ENCODE measurements around the gene ALAS1.

Gene ALAS1

DNA sequence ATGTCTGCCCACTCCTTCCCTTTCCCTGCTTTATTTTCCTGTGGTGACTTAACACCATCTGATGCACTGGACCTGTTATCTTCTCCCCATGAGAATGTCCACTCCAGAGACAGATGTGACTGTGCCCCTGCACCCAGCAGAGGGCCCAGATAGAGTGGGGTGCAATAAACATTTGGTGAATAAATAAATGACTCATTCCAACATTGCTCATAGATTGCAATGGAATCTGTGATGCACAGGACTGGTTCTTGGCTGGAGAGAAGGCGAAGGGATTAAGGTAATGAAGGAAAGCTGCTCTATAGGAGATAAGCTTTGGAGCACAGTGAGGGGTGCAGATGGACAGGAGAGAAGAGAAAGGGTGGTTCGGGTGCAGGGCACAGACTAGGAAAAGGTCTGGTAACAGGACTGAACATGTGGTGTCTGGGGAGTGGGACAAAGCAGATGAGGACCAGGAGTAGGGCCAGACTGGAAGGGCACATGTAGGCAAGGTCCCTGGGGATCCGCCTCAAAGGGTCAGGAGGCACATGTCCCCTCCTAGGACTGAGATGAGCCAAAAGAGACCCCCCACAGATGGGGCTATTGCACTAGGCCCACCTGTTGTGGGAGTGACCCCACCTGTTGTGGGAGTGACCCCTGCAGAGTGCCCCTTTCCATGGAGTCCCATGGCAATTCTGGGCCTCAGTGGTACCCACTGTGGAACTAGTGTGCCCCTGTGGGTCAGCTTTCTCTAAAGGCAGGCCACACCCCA lies 26.3 kb upstream of the ALAS1 start:
- H3K9me3 ChIP-seq (ENCODE audit: low read length): no peaks in the 10 kb centered on the region
- H3K4me1 ChIP-seq (ENCODE audit: insufficient read depth, low read length, severe bottlenecking): peaks cover 4% of the 10 kb centered on the region
- TF ChIP-seq EZH2 (IDR thresholded peaks at IDR 0.05; ENCODE audit: borderline replicate concordance, low read length): no peak
- TF ChIP-seq, protein P1, sequence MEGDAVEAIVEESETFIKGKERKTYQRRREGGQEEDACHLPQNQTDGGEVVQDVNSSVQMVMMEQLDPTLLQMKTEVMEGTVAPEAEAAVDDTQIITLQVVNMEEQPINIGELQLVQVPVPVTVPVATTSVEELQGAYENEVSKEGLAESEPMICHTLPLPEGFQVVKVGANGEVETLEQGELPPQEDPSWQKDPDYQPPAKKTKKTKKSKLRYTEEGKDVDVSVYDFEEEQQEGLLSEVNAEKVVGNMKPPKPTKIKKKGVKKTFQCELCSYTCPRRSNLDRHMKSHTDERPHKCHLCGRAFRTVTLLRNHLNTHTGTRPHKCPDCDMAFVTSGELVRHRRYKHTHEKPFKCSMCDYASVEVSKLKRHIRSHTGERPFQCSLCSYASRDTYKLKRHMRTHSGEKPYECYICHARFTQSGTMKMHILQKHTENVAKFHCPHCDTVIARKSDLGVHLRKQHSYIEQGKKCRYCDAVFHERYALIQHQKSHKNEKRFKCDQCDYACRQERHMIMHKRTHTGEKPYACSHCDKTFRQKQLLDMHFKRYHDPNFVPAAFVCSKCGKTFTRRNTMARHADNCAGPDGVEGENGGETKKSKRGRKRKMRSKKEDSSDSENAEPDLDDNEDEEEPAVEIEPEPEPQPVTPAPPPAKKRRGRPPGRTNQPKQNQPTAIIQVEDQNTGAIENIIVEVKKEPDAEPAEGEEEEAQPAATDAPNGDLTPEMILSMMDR (IDR thresholded peaks at IDR 0.05; ENCODE audit: low read length): no peak
- no peak overlapping the region for H3K9ac ChIP-seq (ENCODE audit: low read length)
- H2AFZ ChIP-seq (ENCODE audit: low read length): no peak overlapping the region
- H3K4me2 ChIP-seq (ENCODE audit: low read length): no peak overlapping the region
- H3K36me3 ChIP-seq (ENCODE audit: insufficient read depth, low read length): no peaks in the 10 kb centered on the region
- no peaks in the 10 kb centered on the region for H4K20me1 ChIP-seq (ENCODE audit: insufficient read depth, low read length)
- H3F3A ChIP-seq (ENCODE audit: insufficient read depth, low read length): no peaks in the 10 kb centered on the region
- H3K4me3 ChIP-seq (ENCODE audit: low read depth, low read length, poor library complexity, severe bottlenecking): no peak overlapping the region
- H3K27me3 ChIP-seq (ENCODE audit: insufficient read depth, low read length): no peaks in the 10 kb centered on the region
- no peaks in the 10 kb centered on the region for H3K9me2 ChIP-seq (ENCODE audit: low read depth, low read length)
- H3K27ac ChIP-seq (ENCODE audit: low read depth, low read length, poor library complexity, severe bottlenecking): no peak overlapping the region
- H3K79me2 ChIP-seq (ENCODE audit: insufficient read depth, low read length): no peaks in the 10 kb centered on the region

DNA sequence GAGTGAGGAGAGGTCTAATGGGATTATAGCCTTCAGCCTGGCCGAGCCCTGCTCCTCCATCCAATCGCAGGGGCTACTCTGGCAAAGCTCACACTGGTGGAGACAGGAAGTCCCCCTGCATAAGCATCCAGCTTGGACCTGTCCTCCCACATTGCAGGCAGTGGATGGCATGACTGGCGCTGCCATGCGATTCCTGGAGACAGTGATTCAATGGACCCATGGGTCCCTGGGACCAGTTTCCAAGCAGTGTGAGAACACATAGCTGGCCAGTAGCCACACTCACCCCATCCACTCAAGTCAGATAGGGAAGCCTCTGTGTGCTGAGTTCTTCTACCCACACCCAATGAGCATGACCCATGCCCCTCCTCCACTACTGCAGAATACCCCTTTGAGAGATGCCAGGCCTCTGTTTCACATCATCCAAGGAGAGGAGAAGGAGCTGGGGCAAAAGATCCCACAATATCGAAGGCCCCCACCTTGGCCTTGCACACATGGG lies 25.6 kb upstream of the ALAS1 start:
- no peak overlapping the region for H3K4me3 ChIP-seq (ENCODE audit: low read depth, low read length, poor library complexity, severe bottlenecking)
- no peaks in the 10 kb centered on the region for H3K9me3 ChIP-seq (ENCODE audit: low read length)
- H3K36me3 ChIP-seq (ENCODE audit: insufficient read depth, low read length): no peaks in the 10 kb centered on the region
- H3K9ac ChIP-seq (ENCODE audit: low read length): no peak overlapping the region
- H3K27ac ChIP-seq (ENCODE audit: low read depth, low read length, poor library complexity, severe bottlenecking): no peak overlapping the region
- no peak overlapping the region for H3K4me2 ChIP-seq (ENCODE audit: low read length)
- no peaks in the 10 kb centered on the region for H4K20me1 ChIP-seq (ENCODE audit: insufficient read depth, low read length)
- H3K27me3 ChIP-seq (ENCODE audit: insufficient read depth, low read length): no peaks in the 10 kb centered on the region
- no peak overlapping the region for H2AFZ ChIP-seq (ENCODE audit: low read length)
- TF ChIP-seq, protein P1 (IDR thresholded peaks at IDR 0.05; ENCODE audit: low read length): no peak
- peaks cover 4% of the 10 kb centered on the region for H3K4me1 ChIP-seq (ENCODE audit: insufficient read depth, low read length, severe bottlenecking)
- H3F3A ChIP-seq (ENCODE audit: insufficient read depth, low read length): no peaks in the 10 kb centered on the region
- no peaks in the 10 kb centered on the region for H3K9me2 ChIP-seq (ENCODE audit: low read depth, low read length)
- no peaks in the 10 kb centered on the region for H3K79me2 ChIP-seq (ENCODE audit: insufficient read depth, low read length)

DNA sequence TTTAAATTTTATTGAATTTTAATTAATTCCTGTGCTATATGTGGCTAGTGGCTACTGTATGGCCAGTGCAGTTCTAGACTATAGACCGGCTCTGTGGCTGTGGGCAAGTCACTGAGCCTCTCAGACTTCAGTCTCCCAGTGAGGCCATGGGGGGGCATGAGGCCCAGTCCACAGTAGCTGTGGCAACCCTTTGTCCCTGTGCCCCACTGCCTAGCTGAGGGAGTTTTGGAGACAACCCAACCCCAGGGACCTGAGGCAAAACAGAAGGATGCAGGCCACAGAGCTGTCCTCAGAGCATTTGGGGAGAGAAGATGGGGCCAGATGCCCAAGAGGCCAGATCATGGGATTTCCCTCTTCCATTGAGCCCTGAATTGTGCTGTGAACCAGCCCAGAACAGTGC lies 24.9 kb upstream of the ALAS1 start:
- Histone ChIP-seq H3K9me2 (ENCODE audit: low read depth, low read length) (no peaks in the 10 kb centered on the region), H3K9me3 (ENCODE audit: low read length) (no peaks in the 10 kb centered on the region), H2AFZ (ENCODE audit: low read length) (no peak overlapping the region), H3K4me3 (ENCODE audit: low read depth, low read length, poor library complexity, severe bottlenecking) (no peak overlapping the region), H3K36me3 (ENCODE audit: insufficient read depth, low read length) (no peaks in the 10 kb centered on the region), H3K4me1 (ENCODE audit: insufficient read depth, low read length, severe bottlenecking) (no peaks in the 10 kb centered on the region), H3K79me2 (ENCODE audit: insufficient read depth, low read length) (no peaks in the 10 kb centered on the region), H3K27me3 (ENCODE audit: insufficient read depth, low read length) (no peaks in the 10 kb centered on the region), H3K9ac (ENCODE audit: low read length) (no peak overlapping the region), H3F3A (ENCODE audit: insufficient read depth, low read length) (no peaks in the 10 kb centered on the region), H3K4me2 (ENCODE audit: low read length) (no peak overlapping the region), H4K20me1 (ENCODE audit: insufficient read depth, low read length) (no peaks in the 10 kb centered on the region), H3K27ac (ENCODE audit: low read depth, low read length, poor library complexity, severe bottlenecking) (no peak overlapping the region)
- TF ChIP-seq EZH2 (IDR thresholded peaks at IDR 0.05; ENCODE audit: borderline replicate concordance, low read length): no peak
- TF ChIP-seq, protein P1 (IDR thresholded peaks at IDR 0.05; ENCODE audit: low read length): no peak
